GM18511 (cell line): ENCODE measurements around the gene TMEM25.

Source experiments
- ATAC-seq: cut with Tn5 transposase; IDR thresholded peaks from one replicate; pipeline ENCODE4 v1.9.1; 2021; ENCODE audit warnings: mild to moderate bottlenecking, moderate library complexity; ENCODE audit not compliant: unreplicated experiment

The TMEM25 gene

GRCh38 chr11:118531597-118532084 lies 649 bp downstream of the TMEM25 start:
- ATAC-seq: peak; percentile 24

GRCh38 chr11:118532091-118532490 lies 1.1 kb downstream of the TMEM25 start:
- ATAC-seq: no peak

- ATAC-seq: no peak
Observed at GRCh38 chr11:118532852-118533768, 2.1 kb downstream of the TMEM25 start.

- no peak for ATAC-seq
Observed at GRCh38 chr11:118533769-118534729, 3.1 kb downstream of the TMEM25 start.

GRCh38 chr11:118535261-118535660 lies 4.3 kb downstream of the TMEM25 start:
- ATAC-seq: no peak

GRCh38 chr11:118536726-118537125 lies 5.7 kb downstream of the TMEM25 start:
- ATAC-seq: no peak

- ATAC-seq: no peak
Observed at GRCh38 chr11:118537409-118537980, 6.5 kb downstream of the TMEM25 start.

- no peak for ATAC-seq
Observed at GRCh38 chr11:118544010-118544646, 13.1 kb downstream of the TMEM25 start.

- ATAC-seq: no peak
Observed at GRCh38 chr11:118544647-118545010, 13.6 kb downstream of the TMEM25 start.

- ATAC-seq: no peak
Observed at GRCh38 chr11:118545533-118545932, 14.5 kb downstream of the TMEM25 start.

- ATAC-seq: no peak
Observed at GRCh38 chr11:118547132-118547531, 16.1 kb downstream of the TMEM25 start.

- ATAC-seq: no peak
Observed at GRCh38 chr11:118552341-118552740, 21.3 kb downstream of the TMEM25 start.

GRCh38 chr11:118560806-118561205 lies 29.8 kb downstream of the TMEM25 start:
- no peak for ATAC-seq

- no peak for ATAC-seq
Observed at GRCh38 chr11:118565051-118565450, 34.1 kb downstream of the TMEM25 start.

- ATAC-seq: no peak
Observed at GRCh38 chr11:118569670-118570069, 38.7 kb downstream of the TMEM25 start.

- ATAC-seq: no peak
Observed at GRCh38 chr11:118570787-118571186, 39.8 kb downstream of the TMEM25 start.

- ATAC-seq: peak; percentile 36
Observed at GRCh38 chr11:118571701-118572060, 40.7 kb downstream of the TMEM25 start.

GRCh38 chr11:118572061-118572980 lies 41.3 kb downstream of the TMEM25 start, which contains the start of gene ARCN1:
TSS of gene ARCN1 (plus strand) at chr11:118572409. CDS start at chr11:118572548, 139 bp downstream.
- peak; percentile 75 for ATAC-seq

- peak; percentile 25 for ATAC-seq
Observed at GRCh38 chr11:118572981-118573550, 42.1 kb downstream of the TMEM25 start.
